PC-9 (cell line): ENCODE results near the gene PRKCB.

Source experiments
- CTCF ChIP-seq: fragments of 200-600 bp; sonication (generic); conservative IDR thresholded peaks from 2 replicates; pipeline ENCODE4 v1.6.1; 2017; ENCODE audit warnings: mixed run types, antibody characterized with exemption, mild to moderate bottlenecking, moderate library complexity
- EZH2 ChIP-seq: fragments of 200-600 bp; sonication (generic); IDR thresholded peaks from 2 replicates; pipeline ENCODE4 v1.8.0; 2017; ENCODE audit warnings: antibody characterized with exemption, low read depth

DNA sequence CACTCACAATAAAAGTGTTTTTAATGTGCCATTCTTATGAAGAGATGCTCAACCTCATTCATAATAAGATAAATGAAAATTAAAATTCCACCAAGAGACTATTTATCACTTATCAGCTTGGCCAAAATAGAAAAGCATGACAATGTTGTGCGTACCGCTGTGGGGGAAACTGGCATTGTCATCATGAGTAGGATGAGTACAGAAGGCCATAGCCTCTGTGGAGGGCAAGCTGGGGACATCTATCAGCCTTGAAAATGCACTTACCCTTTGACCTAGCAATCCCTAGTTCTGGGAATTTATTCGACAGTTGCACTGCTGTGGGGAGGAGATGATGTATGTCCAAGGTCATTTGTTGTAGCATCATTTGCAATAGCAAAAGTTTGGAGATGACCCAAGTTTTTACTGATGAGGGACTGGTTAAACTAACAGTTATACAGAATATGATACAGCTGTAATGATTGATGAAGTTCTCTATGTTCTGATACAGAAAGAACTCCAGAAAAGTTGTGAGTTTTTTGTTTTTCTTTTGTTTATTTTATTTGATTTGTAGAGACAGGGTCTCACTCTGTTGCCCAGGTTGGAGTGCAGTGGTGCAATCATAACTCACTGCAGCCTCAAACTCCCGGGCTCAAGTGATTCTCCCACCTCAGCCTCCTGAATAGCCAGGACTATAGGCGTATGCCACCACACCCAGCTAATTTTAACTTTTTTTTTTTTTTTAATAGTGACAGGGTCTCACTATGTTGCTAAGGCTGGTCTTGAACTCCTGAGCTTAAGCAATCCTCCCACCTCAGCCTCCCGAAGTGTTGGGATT is 13.7 kb upstream of the PRKCB start:
- TF ChIP-seq CTCF (no peak), EZH2 (no peak)
